Karpas-422 (cell line): Measurements from ENCODE around the gene ZNF598. TPM values are rescaled to one million over a fixed set of nuclear protein-coding genes. Genes with fewer than 3 reads are reported as not detected.

Source experiments
- DNase-seq: peaks from one replicate; pipeline ENCODE4 v3.0.0-alpha.2; 2015
- H2AFZ ChIP-seq: fragments of 200-600 bp; sonication (generic); 2 replicates; pipeline ENCODE4 v1.6.1; 2014; ENCODE audit warnings: antibody characterized with exemption, low read length, mixed read lengths
- H3K27ac ChIP-seq: fragments of 200-600 bp; sonication (generic); 2 replicates; pipeline ENCODE4 v1.5.1; 2014; ENCODE audit warnings: mild to moderate bottlenecking, low read length, moderate library complexity
- H3K27me3 ChIP-seq: fragments of 200-600 bp; sonication (generic); 2 replicates; pipeline ENCODE4 v1.6.1; 2014; ENCODE audit warnings: low read length, mixed read lengths
- H3K36me3 ChIP-seq: fragments of 200-600 bp; sonication (generic); 2 replicates; pipeline ENCODE4 v1.6.1; 2014; ENCODE audit warnings: low read length, mixed read lengths; ENCODE audit not compliant: insufficient read depth
- H3K4me1 ChIP-seq: fragments of 200-600 bp; sonication (generic); 2 replicates; pipeline ENCODE4 v1.6.1; 2014; ENCODE audit warnings: mild to moderate bottlenecking, low read length, mixed read lengths
- H3K4me2 ChIP-seq: fragments of 200-600 bp; sonication (generic); 2 replicates; pipeline ENCODE4 v1.6.1; 2014; ENCODE audit warnings: low read length, low read depth, mild to moderate bottlenecking; ENCODE audit not compliant: poor library complexity, severe bottlenecking
- H3K4me3 ChIP-seq: fragments of 200-600 bp; sonication (generic); 2 replicates; pipeline ENCODE4 v1.5.1; 2014; ENCODE audit warnings: mild to moderate bottlenecking, antibody characterized with exemption, low read length, mixed read lengths
- H3K79me2 ChIP-seq: fragments of 200-600 bp; sonication (generic); 2 replicates; pipeline ENCODE4 v1.6.1; 2014; ENCODE audit warnings: mild to moderate bottlenecking, low read length, mixed read lengths
- H3K9ac ChIP-seq: fragments of 200-600 bp; sonication (generic); 2 replicates; pipeline ENCODE4 v1.6.0; 2014; ENCODE audit warnings: low read length
- H3K9me2 ChIP-seq: fragments of 200-600 bp; sonication (generic), shearing (Covaris generic); replicated peaks from 2 replicates; pipeline ENCODE4 v1.6.0; 2014; ENCODE audit warnings: mild to moderate bottlenecking, low read length, moderate library complexity; ENCODE audit not compliant: insufficient read depth
- H3K9me3 ChIP-seq: fragments of 300-700, 200-600 bp; sonication (generic); 2 replicates; pipeline ENCODE4 v1.6.1; 2014; ENCODE audit warnings: low read length, mixed read lengths
- H4K20me1 ChIP-seq: fragments of 200-600 bp; sonication (generic); 2 replicates; pipeline ENCODE4 v1.6.1; 2014; ENCODE audit warnings: mild to moderate bottlenecking, antibody characterized with exemption, low read length, low read depth; ENCODE audit not compliant: insufficient read depth
- total RNA-seq: library from RNA; depleted of rRNA; stranded (reverse); fragments of >200 nt; shearing (Covaris generic); gene quantifications from 2 replicates; pipeline ENCODE4 v1.2.3, GENCODE V29; 2014; ENCODE audit warnings: low replicate concordance

ZNF598 gene
- total RNA-seq, 1 experiment from 2014 or later: 12.6 TPM

- Histone ChIP-seq H3K4me2 (no peak overlapping the region), H3K4me3 (no peak overlapping the region), H3K4me1 (peaks cover 10% of the 10 kb centered on the region), H3K9me2 (no peaks in the 10 kb centered on the region), H3K9me3 (no peaks in the 10 kb centered on the region), H2AFZ (no peak overlapping the region), H3K9ac (no peak overlapping the region), H3K36me3 (no peaks in the 10 kb centered on the region; the same call in 1 of the 2 replicates), H3K27me3 (no peaks in the 10 kb centered on the region), H4K20me1 (no peaks in the 10 kb centered on the region), H3K27ac (no peak overlapping the region), H3K79me2 (peaks cover 15% of the 10 kb centered on the region)
- no peak for DNase-seq
These were observed 43.6 kb upstream of the ZNF598 start for GRCh38 chr16:2053211-2053610.

GRCh38 chr16:2048116-2048543 is 38.5 kb upstream of the ZNF598 start:
- Histone ChIP-seq H3K79me2 (peaks cover 34% of the 10 kb centered on the region), H3K9me3 (no peaks in the 10 kb centered on the region), H3K9me2 (no peaks in the 10 kb centered on the region), H3K4me1 (peaks cover 22% of the 10 kb centered on the region), H3K36me3 (no peaks in the 10 kb centered on the region), H2AFZ (peak overlapping the region; percentile 92; the same call in 1 of the 2 replicates), H3K9ac (peak overlapping the region; percentile 95), H3K27me3 (no peaks in the 10 kb centered on the region), H3K4me3 (peak overlapping the region; percentile 100), H3K27ac (no peak overlapping the region), H3K4me2 (peak overlapping the region; percentile 100), H4K20me1 (no peaks in the 10 kb centered on the region)
- no peak for DNase-seq

- Histone ChIP-seq H3K4me3 (peak within 1 kb of the TSS; percentile 100), H3K36me3 (no peaks in the 10 kb centered on the region), H3K27ac (peak within 1 kb of the TSS; percentile 15; the same call in 1 of the 2 replicates), H3K27me3 (no peaks in the 10 kb centered on the region), H3K9me3 (no peaks in the 10 kb centered on the region), H3K79me2 (peaks cover 34% of the 10 kb centered on the region), H3K9me2 (no peaks in the 10 kb centered on the region), H3K4me2 (peak within 1 kb of the TSS; percentile 100), H4K20me1 (no peaks in the 10 kb centered on the region), H3K4me1 (peaks cover 22% of the 10 kb centered on the region), H3K9ac (peak within 1 kb of the TSS; percentile 95), H2AFZ (peak within 1 kb of the TSS; percentile 95)
- peak; percentile 98 for DNase-seq
These were observed 37.9 kb upstream of the ZNF598 start, which contains the start of the genes NTHL1 and TSC2 for GRCh38 chr16:2047330-2048115. Gene NTHL1 (minus strand): TSS chr16:2047834. CDS start chr16:2047823, 11 bp downstream. Gene TSC2 (plus strand): TSS chr16:2047985. CDS start chr16:2048616, 631 bp downstream.

GRCh38 chr16:2046893-2047329 is 37.3 kb upstream of the ZNF598 start:
- Histone ChIP-seq H3K36me3 (no peaks in the 10 kb centered on the region), H3K79me2 (peaks cover 34% of the 10 kb centered on the region), H3K27ac (peak overlapping the region; percentile 15; the same call in 1 of the 2 replicates), H4K20me1 (no peaks in the 10 kb centered on the region), H3K4me1 (peaks cover 22% of the 10 kb centered on the region), H3K9ac (peak overlapping the region; percentile 95), H3K4me2 (peak overlapping the region; percentile 100), H3K4me3 (peak overlapping the region; percentile 100), H2AFZ (peak overlapping the region; percentile 95), H3K9me2 (no peaks in the 10 kb centered on the region), H3K9me3 (no peaks in the 10 kb centered on the region), H3K27me3 (no peaks in the 10 kb centered on the region)
- no peak for DNase-seq

- peak overlapping the region; percentile 100 for H3K4me2 ChIP-seq
- no peak for DNase-seq
These were observed 36.6 kb upstream of the ZNF598 start for GRCh38 chr16:2045965-2046892.

GRCh38 chr16:2044541-2044940 is 34.9 kb upstream of the ZNF598 start:
- Histone ChIP-seq H3K27me3 (no peaks in the 10 kb centered on the region), H3K9ac (no peak overlapping the region), H4K20me1 (no peaks in the 10 kb centered on the region), H3K79me2 (peaks cover 31% of the 10 kb centered on the region), H3K36me3 (no peaks in the 10 kb centered on the region), H3K9me3 (no peaks in the 10 kb centered on the region), H3K9me2 (no peaks in the 10 kb centered on the region), H3K4me1 (peaks cover 22% of the 10 kb centered on the region), H3K4me2 (no peak overlapping the region), H3K27ac (no peak overlapping the region), H3K4me3 (no peak overlapping the region), H2AFZ (no peak overlapping the region)
- DNase-seq: no peak

More at GRCh38 chr16:2045965-2046892, 36.6 kb upstream of the ZNF598 start:
- H3K9me3 ChIP-seq: no peaks in the 10 kb centered on the region
- H3K79me2 ChIP-seq: peaks cover 34% of the 10 kb centered on the region
- no peak overlapping the region for H3K27ac ChIP-seq
- no peaks in the 10 kb centered on the region for H4K20me1 ChIP-seq
- H3K27me3 ChIP-seq: no peaks in the 10 kb centered on the region
- H3K9me2 ChIP-seq: no peaks in the 10 kb centered on the region
- H2AFZ ChIP-seq: no peak overlapping the region
- H3K4me3 ChIP-seq: peak overlapping the region; percentile 100
- peak overlapping the region; percentile 95 for H3K9ac ChIP-seq
- H3K36me3 ChIP-seq: no peaks in the 10 kb centered on the region
- peaks cover 22% of the 10 kb centered on the region for H3K4me1 ChIP-seq

GRCh38 chr16:2043667-2044451 is 34.2 kb upstream of the ZNF598 start:
- H2AFZ ChIP-seq: no peak overlapping the region
- H3K79me2 ChIP-seq: peaks cover 25% of the 10 kb centered on the region
- no peaks in the 10 kb centered on the region for H3K36me3 ChIP-seq
- H3K4me3 ChIP-seq: no peak overlapping the region
- no peaks in the 10 kb centered on the region for H3K9me2 ChIP-seq
- no peak overlapping the region for H3K4me2 ChIP-seq
- H3K9ac ChIP-seq: no peak overlapping the region
- no peak overlapping the region for H3K27ac ChIP-seq
- peaks cover 17% of the 10 kb centered on the region for H3K4me1 ChIP-seq
- H4K20me1 ChIP-seq: no peaks in the 10 kb centered on the region
- no peaks in the 10 kb centered on the region for H3K9me3 ChIP-seq
- DNase-seq: no peak
- no peaks in the 10 kb centered on the region for H3K27me3 ChIP-seq
